Panc1 (cell line): ENCODE results near the gene RAC3. TPM values are rescaled to one million over a fixed set of nuclear protein-coding genes. Genes with fewer than 3 reads are reported as not detected.

Experiments
- ATAC-seq: fragments of 200-7000 bp; cut with Tn5 transposase; 2 replicates; pipeline ENCODE4 v1.9.1; 2020; ENCODE audit warnings: mild to moderate bottlenecking, moderate library complexity
- BruUV-seq: library from RNA; stranded (reverse); fragments of 400-500 nt; replicated peaks from 2 replicates; lab custom pipeline; 2021; lab: Mats Ljungman, UMichigan
- CTCF ChIA-PET: fragments of 300-600 bp; sonication (Branson Sonifier 250); formaldehyde crosslinking; loops from one replicate; lab custom pipeline; 2022; ENCODE audit warnings: antibody characterized with exemption; lab: Charles Lee
- POLR2A ChIA-PET: fragments of 300-600 bp; sonication (Branson Sonifier 250); formaldehyde crosslinking; loops from one replicate; lab custom pipeline; 2022; ENCODE audit warnings: antibody characterized with exemption; lab: Charles Lee
- DNase-seq: peaks from one replicate; pipeline ENCODE4 v3.0.0-alpha.2; 2010; ENCODE audit warnings: low read depth, low spot score
- H3K27ac ChIP-seq: 2 replicates; pipeline ENCODE4 v1.5.1; 2011; ENCODE audit warnings: mild to moderate bottlenecking, low read length, inconsistent platforms
- H3K27me3 ChIP-seq: fragments of 200-500 bp; sonication (Bioruptor generic); 2 replicates; pipeline ENCODE4 v1.6.0; 2014; ENCODE audit warnings: low read length, inconsistent platforms; ENCODE audit not compliant: control insufficient read depth, insufficient read depth
- H3K36me3 ChIP-seq: fragments of 200-500 bp; sonication (Bioruptor generic); 2 replicates; pipeline ENCODE4 v1.5.1; 2014; ENCODE audit warnings: inconsistent platforms, mild to moderate bottlenecking, low read length, moderate library complexity; ENCODE audit not compliant: control insufficient read depth, insufficient read depth
- H3K4me1 ChIP-seq: 2 replicates; pipeline ENCODE4 v1.5.1; 2011; ENCODE audit warnings: inconsistent platforms, mild to moderate bottlenecking, low read length, moderate library complexity; ENCODE audit not compliant: control insufficient read depth, insufficient read depth
- H3K4me3 ChIP-seq, 2 experiments: 2 replicates each; pipeline ENCODE4 v1.5.1; 2011 to 2012; ENCODE audit warnings: low read depth in 2 of 2, low read length in 2 of 2, mild to moderate bottlenecking in 2 of 2, inconsistent platforms in 1 of 2, moderate library complexity in 1 of 2
- H3K9me3 ChIP-seq: fragments of 200-500 bp; sonication (Bioruptor generic); 2 replicates; pipeline ENCODE4 v1.5.1; 2014; ENCODE audit warnings: low read depth, mild to moderate bottlenecking, inconsistent platforms, low read length, moderate library complexity; ENCODE audit not compliant: control insufficient read depth, insufficient read depth
- CTCF ChIP-seq: fragments of 450-650 bp; IDR thresholded peaks from 2 replicates; pipeline ENCODE4 v1.5.1; 2017; ENCODE audit warnings: mild to moderate bottlenecking
- POLR2AphosphoS5 ChIP-seq: IDR thresholded peaks from 2 replicates; pipeline ENCODE4 v1.6.1; 2012; ENCODE audit warnings: mild to moderate bottlenecking, low read depth, low read length, moderate library complexity
- REST ChIP-seq, 2 experiments: IDR thresholded peaks; 2 replicates each; pipeline ENCODE4 v1.6.1; 2011 to 2012; ENCODE audit warnings: low read depth in 2 of 2, control low read depth in 1 of 2, low read length in 1 of 2, mild to moderate bottlenecking in 1 of 2, moderate library complexity in 1 of 2; ENCODE audit not compliant: insufficient read depth in 1 of 2
- SIN3A ChIP-seq: IDR thresholded peaks from 2 replicates; pipeline ENCODE4 v1.6.1; 2012; ENCODE audit warnings: low read depth, mild to moderate bottlenecking, low read length, moderate library complexity, borderline replicate concordance; ENCODE audit not compliant: insufficient read depth
- TCF7L2 ChIP-seq: IDR thresholded peaks from 2 replicates; pipeline ENCODE4 v1.6.1; 2011; ENCODE audit warnings: mild to moderate bottlenecking, low read depth, low read length, inconsistent platforms
- in situ Hi-C: cut with HindIII; loops from 2 replicates; pipeline ENCODE4 v1.10.0; 2016; ENCODE audit warnings: low sequenced_read_pairs, low pct_unique_long_range_greater_than_20kb
- intact Hi-C: fragments of 100-400 bp; cut with micrococcal nuclease; formaldehyde crosslinking; loops from one replicate; pipeline ENCODE4 v1.10.0; 2022; ENCODE audit not compliant: unreplicated experiment
- total RNA-seq: library from RNA; stranded (reverse); gene quantifications from one replicate; pipeline ENCODE4 v1.2.1, GENCODE V29; 2021; ENCODE audit not compliant: unreplicated experiment

Gene RAC3
- total RNA-seq, 1 experiment from 2014 or later, result 39.4 TPM

GRCh38 chr17:82056729-82057621 is 25.5 kb downstream of the RAC3 start:
- H3K27ac ChIP-seq, result no peak overlapping the region
- H3K4me3 ChIP-seq, result no peak overlapping the region
- ChIA-PET CTCF (interaction anchor here (1.1 to 1.6 kb wide), 2 partner anchors 19 to 27 kb away, joined by 4 to 7 read pairs; partner anchors contain the start of gene DCXR), POLR2A (no interaction called here)
- TF ChIP-seq CTCF, result no peak
- 0 out of 2 replicates have a peak, but pooled peaks have one; percentile 7 for TF ChIP-seq POLR2AphosphoS5
- intact Hi-C loops (no loop called here), in situ Hi-C loops (loop anchor here (10.0 kb wide), 1 partner anchor 78 kb away; no protein-coding TSS in a partner anchor)
- no peaks in the 10 kb centered on the region for H3K9me3 ChIP-seq
- peaks cover 12% of the 10 kb centered on the region for H3K36me3 ChIP-seq
- DNase-seq (no peak), ATAC-seq (peak; percentile 44)
- peaks cover 26% of the 10 kb centered on the region for H3K4me1 ChIP-seq
- TSS peak; percentile 89 for BruUV-seq
- H3K27me3 ChIP-seq, result no peaks in the 10 kb centered on the region

- Histone ChIP-seq H3K27me3 (no peaks in the 10 kb centered on the region), H3K27ac (no peak overlapping the region), H3K36me3 (peaks cover 6% of the 10 kb centered on the region), H3K4me1 (peaks cover 18% of the 10 kb centered on the region), H3K4me3 (no peak overlapping the region), H3K9me3 (no peaks in the 10 kb centered on the region)
- TF ChIP-seq POLR2AphosphoS5 (no peak; the same call in 1 of the 2 replicates), SIN3A (no peak)
- ChIA-PET POLR2A (no interaction called here), CTCF (no interaction called here)
- in situ Hi-C loops, result loop anchor here (10.0 kb wide), 1 partner anchor 76 kb away; no protein-coding TSS in a partner anchor
- DNase-seq, result no peak
- ATAC-seq, result peak; percentile 6; the same call in 1 of the 2 replicates
- intact Hi-C loops, result no loop called here
- no TSS peak for BruUV-seq
These were observed 26.9 kb downstream of the RAC3 start for GRCh38 chr17:82058230-82058854.

- H3K36me3 ChIP-seq, result peaks cover 6% of the 10 kb centered on the region
- POLR2A ChIA-PET, result no interaction called here
- DNase-seq, result no peak
These were observed 27.4 kb downstream of the RAC3 start for GRCh38 chr17:82058855-82059249.

More at GRCh38 chr17:82058855-82059249, 27.4 kb downstream of the RAC3 start:
- CTCF ChIA-PET, result no interaction called here
- Histone ChIP-seq H3K4me3 (no peak overlapping the region), H3K27me3 (no peaks in the 10 kb centered on the region), H3K27ac (no peak overlapping the region), H3K9me3 (no peaks in the 10 kb centered on the region), H3K4me1 (peaks cover 17% of the 10 kb centered on the region)
- BruUV-seq, result no TSS peak
- intact Hi-C loops, result no loop called here
- TF ChIP-seq POLR2AphosphoS5, result no peak
- TF ChIP-seq SIN3A, result no peak
- no peak for TF ChIP-seq REST (IDR thresholded peaks at IDR 0.05; ENCODE audit: insufficient read depth in 1 of 2, low read depth in 2 of 2, low read length in 1 of 2)
- no peak for TF ChIP-seq TCF7L2
- TF ChIP-seq CTCF, result no peak
- in situ Hi-C loops, result loop anchor here (10.0 kb wide), 1 partner anchor 76 kb away; no protein-coding TSS in a partner anchor
- ATAC-seq, result no peak
